Measurements from ENCODE around the gene MLXIP.
"Not testable (repeated sequence)": the region's sequence is repeated elsewhere in the genome, so short reads cannot be mapped to it uniquely, and the experiment has no call there.

Gene MLXIP

DNA sequence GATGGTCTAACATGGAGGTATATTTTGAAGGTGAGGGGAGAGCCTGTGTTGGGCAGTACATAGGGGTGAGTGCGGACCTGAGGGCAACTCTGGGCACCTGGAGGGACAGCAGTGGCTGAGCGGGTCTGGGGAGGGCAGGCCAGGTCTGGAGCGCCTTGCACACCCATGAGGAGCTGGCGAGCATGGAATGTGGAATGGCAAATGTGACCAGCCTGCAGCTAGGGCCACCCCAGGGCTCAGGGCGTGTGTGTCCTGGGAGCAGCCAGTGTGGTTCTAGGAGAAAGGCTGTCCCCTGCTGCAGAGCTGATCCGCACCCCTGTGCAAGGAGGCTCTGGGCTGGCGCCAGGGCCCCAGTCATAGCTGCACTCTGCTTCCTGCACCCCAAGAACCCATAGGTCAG lies 32.4 kb upstream of the MLXIP start:
- TF ChIP-seq, protein P1, sequence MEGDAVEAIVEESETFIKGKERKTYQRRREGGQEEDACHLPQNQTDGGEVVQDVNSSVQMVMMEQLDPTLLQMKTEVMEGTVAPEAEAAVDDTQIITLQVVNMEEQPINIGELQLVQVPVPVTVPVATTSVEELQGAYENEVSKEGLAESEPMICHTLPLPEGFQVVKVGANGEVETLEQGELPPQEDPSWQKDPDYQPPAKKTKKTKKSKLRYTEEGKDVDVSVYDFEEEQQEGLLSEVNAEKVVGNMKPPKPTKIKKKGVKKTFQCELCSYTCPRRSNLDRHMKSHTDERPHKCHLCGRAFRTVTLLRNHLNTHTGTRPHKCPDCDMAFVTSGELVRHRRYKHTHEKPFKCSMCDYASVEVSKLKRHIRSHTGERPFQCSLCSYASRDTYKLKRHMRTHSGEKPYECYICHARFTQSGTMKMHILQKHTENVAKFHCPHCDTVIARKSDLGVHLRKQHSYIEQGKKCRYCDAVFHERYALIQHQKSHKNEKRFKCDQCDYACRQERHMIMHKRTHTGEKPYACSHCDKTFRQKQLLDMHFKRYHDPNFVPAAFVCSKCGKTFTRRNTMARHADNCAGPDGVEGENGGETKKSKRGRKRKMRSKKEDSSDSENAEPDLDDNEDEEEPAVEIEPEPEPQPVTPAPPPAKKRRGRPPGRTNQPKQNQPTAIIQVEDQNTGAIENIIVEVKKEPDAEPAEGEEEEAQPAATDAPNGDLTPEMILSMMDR (conservative IDR thresholded peaks at IDR 0.05; ENCODE audit: low read length): no peak
- H3K4me3 ChIP-seq (ENCODE audit: low read length): no peak overlapping the region
- no peak for DNase-seq (ENCODE audit: low read depth)

DNA sequence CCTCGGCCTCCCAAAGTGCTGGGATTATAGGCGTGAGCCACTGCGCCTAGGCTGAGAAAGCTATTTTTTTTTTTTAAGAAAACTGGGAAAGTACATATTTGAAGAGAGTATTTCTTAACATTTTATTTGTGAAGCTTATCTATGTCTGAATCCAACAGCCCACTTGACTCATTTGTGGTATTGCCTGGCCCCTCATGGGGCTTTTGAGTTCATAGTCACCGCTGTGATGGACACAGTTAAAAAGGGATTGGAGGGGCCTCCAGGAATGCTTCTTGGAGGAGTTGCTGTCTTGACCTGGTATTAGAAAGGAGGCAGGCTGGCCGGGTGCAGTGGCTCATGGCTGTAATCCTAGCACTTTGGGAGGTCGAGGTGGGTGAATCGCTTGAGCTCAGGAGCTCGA lies 30.4 kb upstream of the MLXIP start:
- TF ChIP-seq, protein P1 (conservative IDR thresholded peaks at IDR 0.05; ENCODE audit: low read length): no peak
- DNase-seq (ENCODE audit: low read depth): no peak
- H3K4me3 ChIP-seq (ENCODE audit: low read length): no peak overlapping the region

GRCh38 chr12:122049827-122050226 lies 28.7 kb upstream of the MLXIP start:
- TF ChIP-seq, protein P1 (conservative IDR thresholded peaks at IDR 0.05; ENCODE audit: low read length): no peak
- no peak for DNase-seq (ENCODE audit: low read depth)
- H3K4me3 ChIP-seq (ENCODE audit: low read length): no peak overlapping the region

GRCh38 chr12:122050706-122051105 lies 27.9 kb upstream of the MLXIP start:
- no peak overlapping the region for H3K4me3 ChIP-seq (ENCODE audit: low read length)
- TF ChIP-seq, protein P1 (conservative IDR thresholded peaks at IDR 0.05; ENCODE audit: low read length): no peak
- no peak for DNase-seq (ENCODE audit: low read depth)

GRCh38 chr12:122051231-122051876 lies 27.2 kb upstream of the MLXIP start:
- DNase-seq (ENCODE audit: low read depth): peak; percentile 10
- no peak overlapping the region for H3K4me3 ChIP-seq (ENCODE audit: low read length)
- TF ChIP-seq, protein P1 (conservative IDR thresholded peaks at IDR 0.05; ENCODE audit: low read length): no peak

- no peak overlapping the region for H3K4me3 ChIP-seq (ENCODE audit: low read length)
- DNase-seq (ENCODE audit: low read depth): peak; percentile 50
- TF ChIP-seq, protein P1 (conservative IDR thresholded peaks at IDR 0.05; ENCODE audit: low read length): no peak
These were observed 26.3 kb upstream of the MLXIP start for GRCh38 chr12:122052285-122052684.

GRCh38 chr12:122054842-122055520 lies 23.6 kb upstream of the MLXIP start:
- no peak for DNase-seq (ENCODE audit: low read depth)
- TF ChIP-seq, protein P1 (conservative IDR thresholded peaks at IDR 0.05; ENCODE audit: low read length): no peak
- no peak overlapping the region for H3K4me3 ChIP-seq (ENCODE audit: low read length)

- DNase-seq (ENCODE audit: low read depth); H3K4me3 ChIP-seq (ENCODE audit: low read length): not testable (repeated sequence)
These were observed 22.1 kb upstream of the MLXIP start for GRCh38 chr12:122056406-122056805.

Measured in AG10803 (cell line).